DMS 273 treated with DMSO at 0.1 percent for 48 hours (cell line): Measurements from ENCODE around the gene SLC5A2.
"Not testable (repeated sequence)": the region's sequence is repeated elsewhere in the genome, so short reads cannot be mapped to it uniquely, and the experiment has no call there.

Experiments
- DNase-seq: peaks from one replicate; lab custom pipeline; 2025; lab: John Stamatoyannopoulos, UW

SLC5A2 gene

DNA sequence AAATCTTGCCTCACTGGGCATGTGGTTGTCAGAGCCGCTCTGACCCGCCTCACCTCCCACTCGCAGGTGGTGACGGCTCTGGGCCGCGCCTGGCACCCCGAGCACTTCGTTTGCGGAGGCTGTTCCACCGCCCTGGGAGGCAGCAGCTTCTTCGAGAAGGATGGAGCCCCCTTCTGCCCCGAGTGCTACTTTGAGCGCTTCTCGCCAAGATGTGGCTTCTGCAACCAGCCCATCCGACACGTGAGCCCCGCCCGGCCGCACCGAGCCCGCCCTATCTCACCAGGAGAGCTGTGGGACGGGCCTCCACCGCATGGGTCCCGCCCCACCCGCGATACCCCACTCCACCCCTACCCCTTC, 7.0 kb upstream of the SLC5A2 start:
- no peak for DNase-seq

DNA sequence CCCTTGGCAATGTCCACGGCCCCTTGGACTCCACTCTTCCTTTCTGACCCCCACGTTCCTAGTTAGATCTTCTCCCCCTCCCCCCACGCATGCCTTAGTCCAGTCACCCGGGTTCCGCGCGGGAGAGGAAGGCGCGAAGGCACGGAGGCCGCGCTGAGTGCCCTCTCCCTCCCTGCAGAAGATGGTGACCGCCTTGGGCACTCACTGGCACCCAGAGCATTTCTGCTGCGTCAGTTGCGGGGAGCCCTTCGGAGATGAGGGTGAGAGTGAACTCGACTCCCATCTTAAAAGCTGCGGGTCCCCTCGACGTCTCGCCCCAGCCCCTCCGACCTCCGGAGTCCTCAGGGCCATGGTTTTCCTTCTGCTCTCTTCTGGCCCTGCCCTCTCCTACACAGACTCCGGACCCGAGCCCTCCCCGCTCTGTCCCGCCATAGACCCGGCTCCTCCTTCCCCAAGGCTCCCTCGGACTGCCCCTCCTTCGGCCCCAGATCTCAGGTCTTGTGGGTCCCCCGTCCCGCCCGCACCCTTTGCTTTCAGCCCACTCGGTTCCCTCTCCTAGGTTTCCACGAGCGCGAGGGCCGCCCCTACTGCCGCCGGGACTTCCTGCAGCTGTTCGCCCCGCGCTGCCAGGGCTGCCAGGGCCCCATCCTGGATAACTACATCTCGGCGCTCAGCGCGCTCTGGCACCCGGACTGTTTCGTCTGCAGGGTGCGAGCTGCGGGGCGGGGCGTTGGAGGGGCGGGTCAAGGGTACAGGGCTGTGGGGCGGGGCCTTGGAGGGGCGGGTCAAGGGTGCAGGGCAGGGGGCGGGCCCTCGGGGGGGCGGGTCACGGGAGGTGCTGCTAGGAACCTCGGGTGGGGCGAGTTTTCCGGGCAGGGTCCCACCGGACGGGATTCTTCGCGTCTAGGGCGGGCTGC, 6.4 kb upstream of the SLC5A2 start:
- DNase-seq, result no peak

DNA sequence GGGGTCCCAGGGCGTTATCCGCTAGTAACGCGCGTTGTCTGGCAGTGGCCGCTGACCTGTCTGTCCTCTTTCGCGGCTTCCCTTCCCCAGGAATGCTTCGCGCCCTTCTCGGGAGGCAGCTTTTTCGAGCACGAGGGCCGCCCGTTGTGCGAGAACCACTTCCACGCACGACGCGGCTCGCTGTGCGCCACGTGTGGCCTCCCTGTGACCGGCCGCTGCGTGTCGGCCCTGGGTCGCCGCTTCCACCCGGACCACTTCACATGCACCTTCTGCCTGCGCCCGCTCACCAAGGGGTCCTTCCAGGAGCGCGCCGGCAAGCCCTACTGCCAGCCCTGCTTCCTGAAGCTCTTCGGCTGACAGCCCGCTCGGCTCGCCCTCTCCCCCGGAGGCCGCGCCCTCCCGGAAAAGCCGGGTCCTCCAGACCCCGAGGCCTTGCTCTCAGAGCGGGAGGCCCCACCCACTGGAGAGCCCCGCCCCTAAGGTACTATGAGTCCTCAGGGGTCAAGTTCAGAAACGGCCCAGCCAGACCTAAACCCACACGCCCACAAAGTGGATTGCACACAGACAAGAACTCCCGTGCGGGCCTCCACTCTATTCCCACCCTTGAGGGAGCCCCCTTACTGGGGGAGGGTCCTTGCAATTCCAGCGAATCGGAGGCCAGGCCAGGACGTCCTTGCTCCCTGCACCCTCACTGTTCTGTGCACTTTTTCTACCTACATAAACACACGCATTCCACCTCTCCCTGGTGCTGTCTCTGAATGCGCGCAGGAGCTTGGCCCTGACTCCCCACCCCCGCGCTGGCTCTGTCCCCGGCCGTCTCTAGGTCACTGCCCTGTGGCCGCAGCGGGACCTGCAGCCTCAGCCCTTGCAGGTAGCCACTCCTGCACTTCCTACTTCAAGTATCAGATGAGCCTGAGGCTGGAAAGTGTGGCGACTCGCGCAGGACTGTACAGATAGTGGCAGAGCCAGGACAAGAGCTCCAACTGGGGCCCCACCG, 5.4 kb upstream of the SLC5A2 start:
- DNase-seq, result no peak

DNA sequence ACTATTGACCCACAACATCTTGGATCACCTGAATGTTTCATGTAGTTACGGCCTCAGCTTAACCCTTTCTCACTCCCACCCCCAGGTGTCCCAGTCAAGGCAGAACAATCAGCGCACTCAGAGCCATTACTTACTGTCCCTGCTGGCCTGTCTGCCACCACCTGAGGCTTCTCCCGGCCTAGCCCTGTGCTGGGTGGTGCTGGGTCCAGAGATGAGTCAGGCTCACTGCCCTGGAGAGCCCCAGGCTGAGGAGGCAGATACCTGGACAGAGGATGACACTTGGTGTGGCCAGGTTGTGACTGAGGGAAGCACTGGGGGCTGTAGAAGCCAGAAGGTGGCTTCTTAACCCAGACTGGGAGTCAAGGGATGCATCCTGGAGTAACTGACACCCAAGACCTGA, 4.0 kb upstream of the SLC5A2 start:
- DNase-seq, result no peak

DNA sequence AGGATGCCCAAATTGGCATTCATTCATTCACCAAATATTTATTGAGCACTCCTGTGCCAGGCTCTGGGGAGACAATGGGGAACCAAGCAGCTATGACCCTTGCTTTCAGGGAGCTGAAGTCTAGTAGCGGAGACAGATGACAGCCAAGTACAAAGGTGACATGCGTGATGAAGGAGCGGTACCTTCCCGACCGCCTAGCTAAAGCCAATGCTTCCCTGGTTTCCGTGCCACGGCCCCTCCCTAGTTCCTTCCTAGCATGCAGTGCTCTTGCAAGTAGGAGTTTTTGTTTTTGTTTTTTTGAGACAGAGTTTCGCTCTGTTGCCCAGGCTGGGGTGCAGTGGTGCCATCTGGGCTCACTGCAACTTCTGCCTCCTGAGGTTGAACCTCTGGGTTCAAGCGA, 3.2 kb upstream of the SLC5A2 start:
- DNase-seq, result no peak

DNA sequence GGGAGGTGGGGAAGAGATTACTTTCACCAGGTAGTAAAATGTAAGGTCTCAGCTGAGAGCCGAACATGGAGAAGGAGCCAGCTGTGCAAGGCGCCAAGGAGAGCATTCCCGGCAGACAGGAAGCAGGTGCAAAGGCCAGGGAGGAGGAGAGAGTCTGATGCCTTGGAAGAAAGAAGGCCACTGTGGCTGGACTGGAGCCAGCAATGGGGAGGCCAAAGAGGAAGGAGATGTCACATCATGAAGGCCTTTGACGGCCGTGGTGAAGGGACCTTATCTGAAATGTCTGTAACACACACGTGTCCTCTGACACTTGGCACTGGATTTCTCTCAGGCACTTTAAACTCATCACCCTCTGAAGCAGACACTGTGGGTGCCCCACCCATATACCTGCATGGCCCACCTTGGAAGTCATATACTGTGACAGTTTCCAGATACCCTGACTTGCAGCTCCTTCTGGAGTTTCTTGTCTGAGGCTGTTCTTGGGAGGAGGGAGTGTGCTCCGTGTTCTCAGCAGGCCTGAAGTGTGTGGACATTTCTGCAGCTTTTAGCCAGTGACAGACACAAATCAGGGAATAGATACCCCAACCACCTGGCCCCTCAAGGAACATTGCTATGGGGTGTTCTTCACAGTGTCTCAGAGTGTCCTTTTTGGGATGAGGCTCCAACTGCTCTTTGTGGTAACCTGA, 1.9 kb upstream of the SLC5A2 start:
- DNase-seq, result no peak

DNA sequence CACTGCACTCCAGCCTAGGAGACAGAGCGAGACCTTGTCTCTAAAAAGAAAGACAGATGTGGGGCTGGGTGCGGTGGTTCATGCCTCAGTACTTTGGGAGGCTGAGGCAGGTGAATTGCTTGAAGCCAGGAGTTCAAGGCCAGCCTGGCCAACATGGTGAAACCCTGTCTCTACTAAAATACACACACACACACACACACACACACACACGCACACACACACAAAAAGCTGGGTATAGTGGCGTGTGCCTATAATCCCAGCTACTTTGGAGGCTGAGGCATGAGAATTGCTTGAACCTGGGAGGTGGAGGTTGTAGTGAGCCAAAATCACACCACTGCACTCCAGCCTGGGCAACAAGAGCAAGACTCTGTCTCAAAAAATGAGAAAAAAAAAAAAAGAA, 1.1 kb downstream of the SLC5A2 start:
- DNase-seq, result not testable (repeated sequence)

DNA sequence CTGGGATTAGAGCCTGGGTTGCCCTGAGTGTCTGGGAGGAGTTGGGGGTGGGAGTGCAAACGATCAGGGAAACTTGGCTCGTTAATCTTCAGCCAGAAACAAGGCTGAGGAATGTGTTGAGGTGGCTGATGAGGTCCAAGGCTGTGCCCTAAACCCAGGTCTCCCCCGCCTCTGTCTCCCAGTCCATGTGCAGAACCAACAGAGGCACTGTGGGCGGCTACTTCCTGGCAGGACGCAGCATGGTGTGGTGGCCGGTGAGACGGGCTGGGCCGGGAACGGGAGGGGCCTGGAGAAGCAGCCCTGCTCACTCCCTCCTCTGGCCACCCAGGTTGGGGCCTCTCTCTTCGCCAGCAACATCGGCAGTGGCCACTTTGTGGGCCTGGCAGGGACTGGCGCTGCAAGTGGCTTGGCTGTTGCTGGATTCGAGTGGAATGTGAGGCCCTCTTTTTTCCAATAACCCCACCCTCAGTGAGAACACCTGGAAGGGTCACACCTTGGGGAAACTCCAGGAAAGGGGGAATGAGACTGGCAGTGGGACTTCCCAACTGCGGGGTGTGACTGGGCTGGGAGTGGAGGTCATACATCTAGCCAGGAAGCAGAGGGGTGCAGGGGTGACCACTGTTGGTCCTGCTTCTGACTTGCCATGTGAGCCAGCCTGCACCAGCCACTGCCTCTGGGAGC, 1.7 kb downstream of the SLC5A2 start:
- no peak for DNase-seq

DNA sequence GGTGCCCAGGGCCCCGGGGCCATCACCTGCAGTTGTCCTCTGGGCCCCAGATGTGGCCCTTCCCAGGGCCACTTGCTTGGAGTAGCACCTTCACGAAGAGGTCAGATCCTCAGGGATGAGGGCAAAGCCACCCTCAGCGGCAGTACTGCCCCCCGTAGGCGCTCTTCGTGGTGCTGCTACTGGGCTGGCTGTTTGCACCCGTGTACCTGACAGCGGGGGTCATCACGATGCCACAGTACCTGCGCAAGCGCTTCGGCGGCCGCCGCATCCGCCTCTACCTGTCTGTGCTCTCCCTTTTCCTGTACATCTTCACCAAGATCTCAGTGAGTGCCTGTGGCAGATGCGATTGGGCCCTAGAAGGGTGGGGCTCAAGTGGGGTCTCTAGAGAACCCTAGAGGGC, 2.6 kb downstream of the SLC5A2 start:
- DNase-seq, result no peak

DNA sequence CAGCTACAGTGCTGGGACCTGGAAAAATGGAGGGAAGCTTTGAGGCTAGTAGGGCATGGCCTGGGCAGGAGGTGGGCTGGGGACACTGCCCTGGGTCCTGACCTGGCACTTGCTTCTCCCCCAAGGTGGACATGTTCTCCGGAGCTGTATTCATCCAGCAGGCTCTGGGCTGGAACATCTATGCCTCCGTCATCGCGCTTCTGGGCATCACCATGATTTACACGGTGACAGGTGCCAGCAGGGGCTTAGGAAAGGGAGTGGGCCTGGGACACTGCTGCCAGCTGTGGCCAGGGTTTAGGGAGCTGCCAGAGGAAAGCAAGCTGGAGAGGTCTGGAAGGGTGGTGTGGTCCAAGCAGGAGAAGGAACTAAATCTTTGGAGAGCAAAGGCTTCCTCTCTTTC, 3.1 kb downstream of the SLC5A2 start:
- no peak for DNase-seq

DNA sequence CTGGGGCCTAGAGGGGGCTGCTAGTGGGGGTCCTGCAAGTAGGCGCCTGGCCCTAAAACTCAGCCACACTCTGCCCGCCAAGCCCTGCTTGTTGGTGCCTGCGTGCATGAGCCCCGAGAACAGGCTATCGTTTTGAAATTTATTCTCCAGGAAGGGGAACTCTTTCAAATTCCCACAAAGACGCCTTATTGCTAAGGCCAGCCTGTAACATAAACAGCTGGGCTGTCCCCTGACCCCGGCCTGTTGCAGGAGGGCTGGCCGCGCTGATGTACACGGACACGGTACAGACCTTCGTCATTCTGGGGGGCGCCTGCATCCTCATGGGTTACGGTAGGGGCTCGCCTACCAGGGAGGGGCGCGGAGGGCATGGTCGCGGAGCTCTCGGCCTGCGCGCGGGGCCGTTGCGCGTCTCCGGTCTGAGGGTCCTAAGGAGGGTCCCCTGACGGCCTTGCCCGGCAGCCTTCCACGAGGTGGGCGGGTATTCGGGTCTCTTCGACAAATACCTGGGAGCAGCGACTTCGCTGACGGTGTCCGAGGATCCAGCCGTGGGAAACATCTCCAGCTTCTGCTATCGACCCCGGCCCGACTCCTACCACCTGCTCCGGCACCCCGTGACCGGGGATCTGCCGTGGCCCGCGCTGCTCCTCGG, 4.3 kb downstream of the SLC5A2 start:
- no peak for DNase-seq

DNA sequence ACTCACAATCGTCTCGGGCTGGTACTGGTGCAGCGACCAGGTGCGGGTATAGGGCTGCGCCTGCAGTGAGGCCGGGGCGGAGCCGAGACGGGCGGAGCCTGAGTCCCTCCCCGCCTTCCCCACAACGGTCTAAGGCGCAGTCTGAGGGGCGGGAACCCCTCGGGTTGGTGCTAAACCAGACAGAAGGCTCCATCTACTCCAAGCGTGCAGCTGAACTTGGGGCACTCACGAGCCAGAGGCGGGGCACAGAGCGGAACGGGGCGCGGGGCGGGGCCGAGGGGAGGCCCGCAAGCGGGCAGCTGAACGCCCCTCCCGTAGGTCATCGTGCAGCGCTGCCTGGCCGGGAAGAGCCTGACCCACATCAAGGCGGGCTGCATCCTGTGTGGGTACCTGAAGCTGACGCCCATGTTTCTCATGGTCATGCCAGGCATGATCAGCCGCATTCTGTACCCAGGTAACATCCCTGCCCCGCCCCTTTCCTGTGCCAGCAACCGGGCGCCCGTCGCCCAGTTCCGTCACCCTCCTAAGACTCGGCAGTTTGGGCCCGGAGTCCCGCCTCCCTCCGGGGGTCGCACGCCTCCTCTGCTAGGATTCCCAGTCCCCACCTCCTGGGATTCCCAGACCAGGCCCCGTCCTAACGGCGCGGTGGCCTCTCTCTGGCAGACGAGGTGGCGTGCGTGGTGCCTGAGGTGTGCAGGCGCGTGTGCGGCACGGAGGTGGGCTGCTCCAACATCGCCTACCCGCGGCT, 5.0 kb downstream of the SLC5A2 start:
- DNase-seq, result no peak

DNA sequence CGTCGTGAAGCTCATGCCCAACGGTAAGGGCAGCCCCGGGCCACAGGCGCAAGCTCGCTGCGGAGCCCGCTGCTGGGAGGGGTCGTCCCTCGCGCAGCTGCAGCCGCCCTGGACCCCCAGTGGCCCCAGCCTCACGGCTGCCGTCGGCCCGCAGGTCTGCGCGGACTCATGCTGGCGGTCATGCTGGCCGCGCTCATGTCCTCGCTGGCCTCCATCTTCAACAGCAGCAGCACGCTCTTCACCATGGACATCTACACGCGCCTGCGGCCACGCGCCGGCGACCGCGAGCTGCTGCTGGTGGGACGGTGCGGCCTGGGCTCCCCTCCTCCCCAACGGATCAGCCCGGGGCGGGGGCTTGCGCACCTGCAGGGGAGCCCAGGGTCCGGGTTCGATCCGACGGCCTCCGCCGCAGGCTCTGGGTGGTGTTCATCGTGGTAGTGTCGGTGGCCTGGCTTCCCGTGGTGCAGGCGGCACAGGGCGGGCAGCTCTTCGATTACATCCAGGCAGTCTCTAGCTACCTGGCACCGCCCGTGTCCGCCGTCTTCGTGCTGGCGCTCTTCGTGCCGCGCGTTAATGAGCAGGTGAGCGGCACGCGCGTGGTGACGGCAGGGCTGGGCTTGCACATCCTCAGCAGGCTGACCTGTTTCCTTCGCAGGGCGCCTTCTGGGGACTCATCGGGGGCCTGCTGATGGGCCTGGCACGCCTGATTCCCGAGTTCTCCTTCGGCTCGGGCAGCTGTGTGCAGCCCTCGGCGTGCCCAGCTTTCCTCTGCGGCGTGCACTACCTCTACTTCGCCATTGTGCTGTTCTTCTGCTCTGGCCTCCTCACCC, 5.8 kb downstream of the SLC5A2 start:
- DNase-seq, result no peak

DNA sequence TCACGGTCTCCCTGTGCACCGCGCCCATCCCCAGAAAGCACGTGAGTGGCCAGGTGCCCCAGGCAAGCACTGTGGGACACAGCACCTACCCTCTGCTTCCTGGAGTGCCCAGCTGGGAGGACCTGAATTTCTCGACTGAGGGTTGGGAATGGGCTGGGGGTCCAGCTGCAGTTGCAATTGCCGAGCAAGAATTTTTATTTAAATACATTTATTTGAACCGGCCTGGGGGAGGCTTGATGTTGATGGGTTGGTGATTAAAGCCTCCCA, 6.3 kb downstream of the SLC5A2 start:
- DNase-seq, result no peak

DNA sequence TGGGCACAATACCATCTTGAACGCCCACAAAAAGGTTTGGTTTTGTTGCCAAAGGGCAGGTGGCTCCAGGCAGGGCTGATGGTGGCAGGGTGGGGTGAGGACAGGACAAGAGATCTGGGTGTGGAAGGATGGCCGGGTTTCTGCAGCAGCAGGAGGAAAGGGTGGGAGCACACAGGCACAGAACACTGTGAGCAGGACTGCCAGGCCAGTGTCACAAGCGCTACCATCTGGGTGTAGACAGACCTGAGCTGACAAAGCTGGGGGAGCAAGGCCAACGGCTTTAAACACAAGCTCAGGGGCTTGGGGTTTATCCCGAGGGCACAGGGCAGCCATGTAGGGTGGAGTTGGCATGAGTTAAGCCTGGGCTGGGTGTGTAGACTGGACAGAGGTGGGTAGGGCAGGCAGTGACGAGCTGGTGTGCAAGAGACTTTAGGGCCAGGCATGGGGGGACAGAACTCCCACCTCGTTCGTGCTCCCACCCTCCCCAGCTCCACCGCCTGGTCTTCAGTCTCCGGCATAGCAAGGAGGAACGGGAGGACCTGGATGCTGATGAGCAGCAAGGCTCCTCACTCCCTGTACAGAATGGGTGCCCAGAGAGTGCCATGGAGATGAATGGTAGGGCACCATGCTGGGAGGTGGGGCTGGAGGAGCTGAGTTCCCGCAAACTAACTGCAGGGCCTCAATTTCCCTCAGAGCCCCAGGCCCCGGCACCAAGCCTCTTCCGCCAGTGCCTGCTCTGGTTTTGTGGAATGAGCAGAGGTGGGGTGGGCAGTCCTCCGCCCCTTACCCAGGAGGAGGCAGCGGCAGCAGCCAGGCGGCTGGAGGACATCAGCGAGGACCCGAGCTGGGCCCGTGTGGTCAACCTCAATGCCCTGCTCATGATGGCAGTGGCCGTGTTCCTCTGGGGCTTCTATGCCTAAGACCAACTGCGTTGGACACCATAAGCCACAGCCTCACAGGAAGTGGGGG, 7.0 kb downstream of the SLC5A2 start:
- no peak for DNase-seq

DNA sequence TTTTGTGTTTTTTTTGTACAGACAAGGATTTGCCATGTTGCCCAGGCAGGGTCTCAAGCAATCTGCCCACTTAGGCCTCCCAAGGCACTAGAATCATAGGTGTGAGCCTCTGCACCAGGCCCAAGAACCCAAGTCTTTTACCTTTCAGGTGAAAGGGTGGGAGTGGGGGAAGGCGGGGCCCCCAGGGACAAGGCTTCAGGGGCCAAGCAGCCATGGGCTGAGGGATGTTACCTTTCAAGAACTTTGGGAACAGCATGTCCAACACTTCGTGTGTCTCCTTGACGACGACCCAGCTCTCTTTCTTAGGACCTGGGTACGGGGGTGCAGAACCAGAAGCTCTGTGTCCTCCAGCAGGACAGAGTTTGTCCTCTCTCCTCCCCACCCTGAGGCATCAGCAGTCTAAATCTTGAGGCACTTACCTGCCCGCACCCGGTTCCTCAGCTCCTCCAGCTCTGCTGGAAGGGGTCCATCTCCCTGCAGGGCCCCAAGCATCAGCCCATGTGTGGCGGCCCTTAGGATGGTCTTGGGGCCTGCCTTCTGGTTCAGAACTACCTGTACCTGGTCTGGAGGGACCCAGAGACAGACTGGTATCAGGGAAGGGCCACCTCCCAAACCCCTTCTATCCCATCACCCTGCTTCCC, 9.0 kb downstream of the SLC5A2 start:
- no peak for DNase-seq

DNA sequence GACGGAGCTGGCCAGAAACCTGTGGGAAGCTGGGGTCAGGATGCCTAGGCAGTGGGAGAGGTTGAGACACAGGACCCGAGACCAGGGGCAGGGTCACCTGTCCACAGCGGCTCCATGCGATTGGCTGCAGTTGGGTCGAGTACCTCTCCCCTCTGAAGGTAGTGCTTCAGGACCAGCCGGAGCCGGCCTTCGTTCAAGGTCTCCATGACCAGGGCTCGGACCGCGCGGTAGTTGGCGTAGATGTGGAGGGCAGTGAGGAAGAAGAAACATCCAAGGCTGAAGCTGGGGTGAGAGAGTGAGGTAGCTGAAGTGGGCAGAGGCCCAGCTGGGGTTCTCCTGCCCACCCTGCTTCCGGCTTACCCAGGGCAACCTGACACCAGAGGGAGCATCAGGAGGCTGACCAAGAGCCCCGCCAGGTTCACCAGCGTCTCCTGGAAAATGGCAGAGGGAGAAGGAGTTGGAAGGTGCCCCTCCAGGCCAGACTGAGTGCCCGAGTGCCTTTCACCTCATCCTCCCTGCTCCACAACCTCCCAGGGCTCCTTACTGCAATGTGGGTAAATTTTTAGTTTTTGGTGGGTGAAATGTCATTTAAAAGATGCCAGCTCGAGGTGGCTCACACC, 10.7 kb downstream of the SLC5A2 start:
- no peak for DNase-seq

DNA sequence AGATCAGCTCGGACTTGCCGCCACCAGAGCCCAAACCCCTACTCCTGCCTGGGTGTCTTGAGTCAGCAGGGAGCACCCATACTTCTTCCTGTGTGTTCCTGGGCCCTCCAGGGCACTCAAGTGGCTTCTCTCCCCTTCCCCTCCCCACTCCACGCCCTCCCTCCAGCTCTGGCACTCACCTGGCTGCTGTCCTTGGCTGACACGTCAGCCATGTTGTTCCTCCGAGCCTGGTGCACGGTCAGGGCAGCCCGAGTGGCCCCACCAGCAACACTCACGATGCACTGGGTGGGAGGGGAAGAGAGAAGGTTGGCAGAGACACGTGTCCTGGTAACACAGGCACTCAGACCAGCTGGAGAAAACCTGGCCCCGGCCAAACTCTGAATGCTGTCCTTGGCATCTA, 13.7 kb downstream of the SLC5A2 start:
- no peak for DNase-seq
